Fibroblast of the aortic adventitia (primary cell): Measurements from ENCODE around the gene SYTL3. TPM values are rescaled to one million over a fixed set of nuclear protein-coding genes. Genes with fewer than 3 reads are reported as not detected.
"Not testable (repeated sequence)": the region's sequence is repeated elsewhere in the genome, so short reads cannot be mapped to it uniquely, and the experiment has no call there.

ENCODE experiments used
- DNase-seq: peaks from one replicate; pipeline ENCODE4 v3.0.0-alpha.2; 2010; ENCODE audit warnings: low read depth
- H3K4me3 ChIP-seq: 2 replicates; pipeline ENCODE4 v1.5.1; 2011; ENCODE audit warnings: low read depth, mild to moderate bottlenecking, control low read depth, low read length, moderate library complexity
- total RNA-seq: library from RNA; depleted of rRNA; stranded (reverse); fragments of >200 nt; gene quantifications from 2 replicates; pipeline ENCODE4 v1.2.3, GENCODE V29; 2012; ENCODE audit warnings: low replicate concordance
- TF ChIP-seq, protein P1 (sequence below): IDR thresholded peaks from 2 replicates; pipeline ENCODE4 v1.5.1; 2011; ENCODE audit warnings: mild to moderate bottlenecking, low read length, control low read depth, inconsistent platforms; ENCODE audit not compliant: insufficient read depth

Gene SYTL3
- total RNA-seq, 1 donor = 1.9 TPM

DNA sequence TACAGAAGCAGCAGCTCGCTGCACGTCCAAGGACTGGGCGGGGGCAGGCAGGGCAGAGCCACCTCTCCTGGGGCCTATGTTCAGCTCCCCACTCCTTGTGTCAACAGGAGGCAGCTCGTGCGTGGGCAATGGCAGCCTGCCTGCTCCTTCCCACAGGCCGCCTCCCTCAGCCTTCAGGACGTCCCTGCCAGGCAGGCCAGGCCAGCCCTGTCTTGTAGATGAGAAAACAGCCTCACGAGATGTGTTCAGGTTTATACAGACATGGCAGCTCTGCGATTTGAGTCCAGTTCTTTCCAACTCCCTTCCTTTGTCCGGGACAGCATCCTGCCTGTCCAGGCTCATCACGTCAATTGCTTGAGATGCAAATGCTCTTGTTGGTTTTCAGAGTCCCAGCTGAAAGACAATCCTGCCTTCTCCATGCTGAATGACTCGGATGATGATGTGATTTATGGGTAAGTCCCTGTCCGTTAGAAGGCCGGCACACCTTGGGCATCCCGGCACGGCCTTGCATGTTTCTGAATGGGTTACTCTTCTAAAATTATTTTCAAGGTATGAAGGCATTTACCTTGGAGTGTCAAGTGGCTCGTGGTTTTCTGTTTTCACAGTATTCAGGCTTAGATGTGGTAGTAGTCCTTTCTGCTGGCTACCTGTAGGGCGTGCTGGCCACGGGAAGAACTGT is 18.8 kb upstream of the SYTL3 start:
- TF ChIP-seq, protein P1, sequence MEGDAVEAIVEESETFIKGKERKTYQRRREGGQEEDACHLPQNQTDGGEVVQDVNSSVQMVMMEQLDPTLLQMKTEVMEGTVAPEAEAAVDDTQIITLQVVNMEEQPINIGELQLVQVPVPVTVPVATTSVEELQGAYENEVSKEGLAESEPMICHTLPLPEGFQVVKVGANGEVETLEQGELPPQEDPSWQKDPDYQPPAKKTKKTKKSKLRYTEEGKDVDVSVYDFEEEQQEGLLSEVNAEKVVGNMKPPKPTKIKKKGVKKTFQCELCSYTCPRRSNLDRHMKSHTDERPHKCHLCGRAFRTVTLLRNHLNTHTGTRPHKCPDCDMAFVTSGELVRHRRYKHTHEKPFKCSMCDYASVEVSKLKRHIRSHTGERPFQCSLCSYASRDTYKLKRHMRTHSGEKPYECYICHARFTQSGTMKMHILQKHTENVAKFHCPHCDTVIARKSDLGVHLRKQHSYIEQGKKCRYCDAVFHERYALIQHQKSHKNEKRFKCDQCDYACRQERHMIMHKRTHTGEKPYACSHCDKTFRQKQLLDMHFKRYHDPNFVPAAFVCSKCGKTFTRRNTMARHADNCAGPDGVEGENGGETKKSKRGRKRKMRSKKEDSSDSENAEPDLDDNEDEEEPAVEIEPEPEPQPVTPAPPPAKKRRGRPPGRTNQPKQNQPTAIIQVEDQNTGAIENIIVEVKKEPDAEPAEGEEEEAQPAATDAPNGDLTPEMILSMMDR = no peak
- peak; percentile 76 for DNase-seq
- peak overlapping the region; percentile 10 for H3K4me3 ChIP-seq

GRCh38 chr6:158631678-158632537 is 17.9 kb upstream of the SYTL3 start:
- peak; percentile 90 for DNase-seq
- TF ChIP-seq, protein P1 = no peak
- peak overlapping the region; percentile 10 for H3K4me3 ChIP-seq

- H3K4me3 ChIP-seq = not testable (repeated sequence)
These were observed 17.2 kb upstream of the SYTL3 start for GRCh38 chr6:158632538-158633119.

GRCh38 chr6:158633127-158633526 is 16.7 kb upstream of the SYTL3 start:
- DNase-seq = no peak
- TF ChIP-seq, protein P1 = no peak
- H3K4me3 ChIP-seq = no peak overlapping the region

More at GRCh38 chr6:158632538-158633119, 17.2 kb upstream of the SYTL3 start:
- not testable (repeated sequence) for DNase-seq

DNA sequence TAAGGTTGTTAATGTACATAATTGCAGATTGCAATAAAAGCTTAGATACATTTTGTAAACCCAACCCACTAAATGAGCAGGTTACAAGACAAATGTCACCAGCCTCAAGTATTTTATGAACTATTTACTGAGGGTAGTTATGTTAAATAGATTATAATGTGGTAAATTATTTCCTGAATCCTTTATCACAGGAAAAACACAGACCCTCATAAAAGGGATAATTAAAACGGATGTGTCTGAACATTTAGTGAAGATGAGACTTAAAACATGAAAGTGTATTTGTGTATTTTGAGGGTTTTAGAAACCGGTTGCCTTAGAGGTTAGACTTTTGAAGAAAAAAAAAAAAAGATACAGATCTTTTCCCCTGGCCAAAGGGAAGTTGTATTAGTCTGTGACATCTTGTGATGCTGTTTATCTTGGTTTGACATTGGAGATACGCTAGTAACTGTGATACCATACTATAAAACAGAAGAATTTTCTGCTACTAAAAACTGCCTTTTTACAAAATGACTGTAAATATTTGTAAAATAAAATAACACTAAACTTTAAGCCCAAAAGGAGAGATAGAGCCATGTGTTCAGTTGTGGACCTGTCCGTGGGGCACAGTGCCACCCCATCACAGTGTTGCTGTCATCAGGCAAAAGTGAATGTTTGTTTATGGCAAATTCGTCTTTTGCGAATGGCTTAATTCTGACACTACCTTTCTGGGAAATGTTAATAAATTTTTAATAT is 15.0 kb upstream of the SYTL3 start:
- DNase-seq = no peak
- no peak overlapping the region for H3K4me3 ChIP-seq
- TF ChIP-seq, protein P1 = no peak

GRCh38 chr6:158635427-158636073 is 14.3 kb upstream of the SYTL3 start:
- TF ChIP-seq, protein P1 = no peak
- H3K4me3 ChIP-seq = no peak overlapping the region
- DNase-seq = no peak
